PFSK-1 (cell line): ENCODE data around the gene SPATA17. TPM values are rescaled to one million over a fixed set of nuclear protein-coding genes. Genes with fewer than 3 reads are reported as not detected.

Experiments
- FOXP2 ChIP-seq: optimal IDR thresholded peaks from 2 replicates; pipeline ENCODE3; 2011; ENCODE audit warnings: borderline replicate concordance, control low read depth, inconsistent platforms; ENCODE audit not compliant: insufficient read depth; ENCODE audit errors: extremely low read length, extremely low read depth
- POLR2AphosphoS5 ChIP-seq: IDR thresholded peaks from 2 replicates; pipeline ENCODE4 v1.6.1; 2012; ENCODE audit warnings: low read depth, mild to moderate bottlenecking, control low read depth, low read length, moderate library complexity
- SIN3A ChIP-seq: IDR thresholded peaks from 2 replicates; pipeline ENCODE4 v1.6.1; 2012; ENCODE audit warnings: mild to moderate bottlenecking, low read length, moderate library complexity, borderline replicate concordance; ENCODE audit not compliant: insufficient read depth
- TAF1 ChIP-seq: IDR thresholded peaks from 2 replicates; pipeline ENCODE4 v1.6.1; 2012; ENCODE audit warnings: low read length, control low read depth, borderline replicate concordance; ENCODE audit not compliant: insufficient read depth
- polyA plus RNA-seq: library from polyadenylated mRNA; unstranded; fragments of >200 nt; gene quantifications from one replicate; pipeline ENCODE4 v1.2.1, GENCODE V29; 2012; ENCODE audit warnings: low read depth, missing spikeins; ENCODE audit not compliant: insufficient read length
- TF ChIP-seq, protein P1 (sequence below), 2 experiments: IDR thresholded peaks; 2 replicates each; pipeline versions ENCODE4 v1.6.1 to v1.8.0; 2011 to 2012; ENCODE audit warnings: low read depth in 2 of 2, low read length in 2 of 2, control low read depth in 1 of 2, inconsistent platforms in 1 of 2, mild to moderate bottlenecking in 1 of 2, moderate library complexity in 1 of 2; ENCODE audit not compliant: insufficient read depth in 1 of 2

SPATA17 gene
- not detected for polyA plus RNA-seq

DNA sequence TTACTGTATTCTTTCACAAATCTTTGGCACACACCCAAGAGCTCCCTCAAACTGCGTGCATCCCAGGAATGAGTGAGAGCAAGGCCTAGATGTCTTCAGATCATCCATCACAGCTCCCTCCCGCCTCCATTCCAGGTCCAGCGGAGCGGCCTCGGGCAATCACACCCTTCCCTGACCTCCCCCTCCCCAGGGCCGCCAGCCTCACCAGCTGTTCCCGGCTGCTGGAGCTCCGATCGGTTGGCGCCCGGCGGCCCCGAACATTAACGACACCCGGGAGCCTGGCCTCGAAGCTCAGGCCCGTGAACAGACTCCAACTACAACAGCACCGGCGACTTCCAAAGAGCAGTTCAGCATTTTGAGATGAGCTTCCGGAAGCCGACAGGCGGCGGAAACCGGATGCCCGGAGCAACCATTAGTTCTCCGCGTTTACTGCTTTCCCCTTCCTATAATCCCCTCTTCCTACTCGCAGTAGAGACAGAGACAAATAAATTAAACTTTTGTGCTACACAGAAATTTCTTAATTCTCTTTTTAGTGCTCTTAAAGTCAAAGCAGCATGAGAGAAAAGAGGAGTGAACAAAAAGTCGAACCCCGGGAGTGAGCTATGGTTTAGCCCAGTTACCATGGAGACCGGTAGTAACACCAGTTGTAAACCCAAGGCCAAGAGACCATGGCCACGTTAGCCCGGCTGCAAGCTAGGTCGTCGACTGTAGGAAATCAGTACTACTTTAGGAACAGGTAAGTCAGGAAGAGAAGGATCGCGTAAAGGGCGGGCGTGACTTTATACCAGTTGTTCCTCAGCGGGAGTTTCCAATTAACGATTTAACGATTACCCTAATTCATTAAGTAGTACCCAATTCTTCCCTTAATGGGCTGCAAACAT is at the start of gene SPATA17, which contains the start of gene GPATCH2:
SPATA17 (plus strand) TSS at position 634 of the 881 bp plus-strand sequence; CDS start at position 669, 35 bp downstream.
GPATCH2 (minus strand) TSS at position 380 of the 881 bp plus-strand sequence; CDS start at position 261, 119 bp downstream.
- TF ChIP-seq, protein P1, sequence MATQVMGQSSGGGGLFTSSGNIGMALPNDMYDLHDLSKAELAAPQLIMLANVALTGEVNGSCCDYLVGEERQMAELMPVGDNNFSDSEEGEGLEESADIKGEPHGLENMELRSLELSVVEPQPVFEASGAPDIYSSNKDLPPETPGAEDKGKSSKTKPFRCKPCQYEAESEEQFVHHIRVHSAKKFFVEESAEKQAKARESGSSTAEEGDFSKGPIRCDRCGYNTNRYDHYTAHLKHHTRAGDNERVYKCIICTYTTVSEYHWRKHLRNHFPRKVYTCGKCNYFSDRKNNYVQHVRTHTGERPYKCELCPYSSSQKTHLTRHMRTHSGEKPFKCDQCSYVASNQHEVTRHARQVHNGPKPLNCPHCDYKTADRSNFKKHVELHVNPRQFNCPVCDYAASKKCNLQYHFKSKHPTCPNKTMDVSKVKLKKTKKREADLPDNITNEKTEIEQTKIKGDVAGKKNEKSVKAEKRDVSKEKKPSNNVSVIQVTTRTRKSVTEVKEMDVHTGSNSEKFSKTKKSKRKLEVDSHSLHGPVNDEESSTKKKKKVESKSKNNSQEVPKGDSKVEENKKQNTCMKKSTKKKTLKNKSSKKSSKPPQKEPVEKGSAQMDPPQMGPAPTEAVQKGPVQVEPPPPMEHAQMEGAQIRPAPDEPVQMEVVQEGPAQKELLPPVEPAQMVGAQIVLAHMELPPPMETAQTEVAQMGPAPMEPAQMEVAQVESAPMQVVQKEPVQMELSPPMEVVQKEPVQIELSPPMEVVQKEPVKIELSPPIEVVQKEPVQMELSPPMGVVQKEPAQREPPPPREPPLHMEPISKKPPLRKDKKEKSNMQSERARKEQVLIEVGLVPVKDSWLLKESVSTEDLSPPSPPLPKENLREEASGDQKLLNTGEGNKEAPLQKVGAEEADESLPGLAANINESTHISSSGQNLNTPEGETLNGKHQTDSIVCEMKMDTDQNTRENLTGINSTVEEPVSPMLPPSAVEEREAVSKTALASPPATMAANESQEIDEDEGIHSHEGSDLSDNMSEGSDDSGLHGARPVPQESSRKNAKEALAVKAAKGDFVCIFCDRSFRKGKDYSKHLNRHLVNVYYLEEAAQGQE (IDR thresholded peaks at IDR 0.05; ENCODE audit: insufficient read depth in 1 of 2, low read depth in 2 of 2, low read length in 2 of 2) = peak in 1 of 2 experiments; percentile 37; a peak in 1 of 4 replicates
- TF ChIP-seq FOXP2 (no peak), SIN3A (peak; percentile 31; the same call in 1 of the 2 replicates), POLR2AphosphoS5 (peak; percentile 74; the same call in 1 of the 2 replicates), TAF1 (peak; percentile 81; the same call in 1 of the 2 replicates)

- no peak for TF ChIP-seq POLR2AphosphoS5
- TF ChIP-seq SIN3A = no peak
- no peak for TF ChIP-seq FOXP2
- TF ChIP-seq, protein P1 (IDR thresholded peaks at IDR 0.05; ENCODE audit: insufficient read depth in 1 of 2, low read depth in 2 of 2, low read length in 2 of 2) = no peak
- no peak for TF ChIP-seq TAF1
Measured at GRCh38 chr1:217585577-217585976, 45.6 kb upstream of the SPATA17 start.

DNA sequence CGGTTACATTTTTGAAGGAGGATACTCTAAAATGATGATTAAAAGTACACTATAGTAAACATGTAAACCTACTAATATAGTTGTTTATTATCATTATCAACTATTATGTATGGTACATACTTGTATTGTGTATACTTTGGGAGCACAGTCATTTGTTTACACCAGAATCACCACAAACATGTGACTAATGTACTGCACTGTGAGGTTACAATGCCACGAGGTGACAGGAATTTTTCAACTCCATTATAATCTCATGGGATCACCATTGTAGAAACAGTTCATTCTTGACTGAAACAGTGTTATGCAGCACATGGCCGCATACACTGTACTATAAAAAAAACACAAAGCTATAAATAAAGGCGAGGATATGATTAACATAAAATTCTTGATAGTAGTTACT is 44.6 kb upstream of the SPATA17 start:
- TF ChIP-seq FOXP2 = no peak
- TF ChIP-seq POLR2AphosphoS5 = no peak
- TF ChIP-seq, protein P1 (IDR thresholded peaks at IDR 0.05; ENCODE audit: insufficient read depth in 1 of 2, low read depth in 2 of 2, low read length in 2 of 2) = no peak
- TF ChIP-seq SIN3A = no peak
- no peak for TF ChIP-seq TAF1

DNA sequence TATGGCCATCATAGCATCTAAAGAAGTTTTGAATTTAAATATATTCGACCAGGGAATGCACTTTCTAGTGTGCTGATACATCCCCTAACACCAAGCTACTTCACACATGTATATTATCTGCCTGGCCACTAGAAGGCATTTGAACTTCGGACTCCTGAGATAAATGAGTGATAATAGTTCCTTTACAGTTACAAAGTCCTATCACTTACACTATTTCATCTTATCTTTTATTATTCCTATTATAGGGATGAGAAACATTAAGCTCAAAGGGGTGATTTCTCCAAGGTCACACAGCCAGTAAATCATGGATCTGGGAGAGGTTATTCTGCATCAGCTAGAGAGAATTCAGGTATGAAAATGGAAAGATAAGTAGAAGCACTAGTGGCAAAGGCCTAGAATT is 40.5 kb upstream of the SPATA17 start:
- TF ChIP-seq, protein P1 (IDR thresholded peaks at IDR 0.05; ENCODE audit: insufficient read depth in 1 of 2, low read depth in 2 of 2, low read length in 2 of 2) = no peak
